ENCODE data around the gene KRTAP12-4. TPM values are rescaled to one million over a fixed set of nuclear protein-coding genes. Genes with fewer than 3 reads are reported as not detected.

KRTAP12-4 gene
- total and polyA plus RNA-seq, 2 donors from 2014 or later = not detected

DNA sequence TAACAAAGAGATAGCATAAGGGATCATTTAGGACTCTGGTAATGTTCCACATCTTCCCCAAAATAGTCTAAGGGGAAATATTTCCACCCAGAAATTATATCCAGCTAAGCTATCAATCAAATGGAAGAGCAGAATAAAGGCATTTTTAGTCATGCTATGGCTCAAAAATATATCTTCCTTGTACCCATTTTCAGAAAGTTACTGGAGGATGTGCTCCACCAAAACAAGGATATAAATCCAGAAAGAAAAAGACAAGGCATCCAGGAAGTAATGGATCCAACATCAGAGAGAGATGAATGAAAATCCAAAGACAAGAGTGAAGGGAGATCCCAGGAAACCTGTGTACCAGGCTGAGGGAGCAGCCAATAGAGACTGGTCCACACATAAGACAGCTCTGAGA, 45.3 kb downstream of the KRTAP12-4 start:
- no peak overlapping the region for H3K9ac ChIP-seq (ENCODE audit: low read length in 3 of 3)
- no peak overlapping the region for H3K4me3 ChIP-seq (ENCODE audit: low read length in 3 of 3)
- FAIRE-seq = no peak
- TF ChIP-seq CTCF (IDR thresholded peaks at IDR 0.05; ENCODE audit: borderline replicate concordance, extremely low read depth, insufficient read depth) = no peak
- no peak overlapping the region for H3K27ac ChIP-seq (ENCODE audit: low read depth in 2 of 2, low read length in 2 of 2)
- H3K9me3 ChIP-seq (ENCODE audit: control insufficient read depth in 2 of 3, insufficient read depth in 1 of 3, low read length in 3 of 3) = peaks cover 0 to 5% (median 0%) of the 10 kb centered on the region in 3 donors
- H3K36me3 ChIP-seq (ENCODE audit: control insufficient read depth in 2 of 3, insufficient read depth in 3 of 3, low read length in 3 of 3) = no peaks in the 10 kb centered on the region
- H3K4me1 ChIP-seq (ENCODE audit: control insufficient read depth in 2 of 3, insufficient read depth in 2 of 3, low read depth in 1 of 3, low read length in 3 of 3) = no peaks in the 10 kb centered on the region
- intact Hi-C loops (cut with DNase I) = no loop called here
- H3K27me3 ChIP-seq (ENCODE audit: control insufficient read depth, insufficient read depth, low read length) = no peaks in the 10 kb centered on the region
- DNase-seq = no peak

DNA sequence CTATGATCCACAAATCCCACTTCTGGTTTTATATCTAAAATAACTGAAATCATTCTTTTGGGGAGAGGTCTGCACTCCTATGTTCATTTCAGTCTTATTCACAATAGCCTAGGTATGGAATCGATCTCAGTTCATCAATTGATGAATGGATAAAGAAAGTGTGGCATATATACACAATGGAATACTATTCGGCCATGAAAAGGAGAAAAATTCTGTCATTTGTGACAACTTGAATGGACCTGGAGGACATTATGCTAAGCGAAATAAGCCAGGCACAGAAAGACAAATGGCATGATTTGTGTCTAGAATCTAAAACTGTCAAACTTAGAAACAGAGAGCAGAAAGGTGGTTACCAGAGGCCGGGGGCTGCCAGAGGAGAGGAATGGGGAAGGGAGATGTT, 48.0 kb downstream of the KRTAP12-4 start:
- H3K27me3 ChIP-seq (ENCODE audit: control insufficient read depth, insufficient read depth, low read length) = no peaks in the 10 kb centered on the region
- intact Hi-C loops (cut with DNase I) = no loop called here
- H3K4me3 ChIP-seq (ENCODE audit: low read length in 3 of 3) = no peak overlapping the region
- no peaks in the 10 kb centered on the region for H3K36me3 ChIP-seq (ENCODE audit: control insufficient read depth in 2 of 3, insufficient read depth in 3 of 3, low read length in 3 of 3)
- H3K27ac ChIP-seq (ENCODE audit: low read depth in 2 of 2, low read length in 2 of 2) = no peak overlapping the region
- FAIRE-seq = no peak
- no peak overlapping the region for H3K9ac ChIP-seq (ENCODE audit: low read length in 3 of 3)
- DNase-seq = no peak
- no peak for TF ChIP-seq CTCF (IDR thresholded peaks at IDR 0.05; ENCODE audit: borderline replicate concordance, extremely low read depth, insufficient read depth)
- peaks cover 0 to 3% (median 0%) of the 10 kb centered on the region in 3 donors for H3K9me3 ChIP-seq (ENCODE audit: control insufficient read depth in 2 of 3, insufficient read depth in 1 of 3, low read length in 3 of 3)
- H3K4me1 ChIP-seq (ENCODE audit: control insufficient read depth in 2 of 3, insufficient read depth in 2 of 3, low read depth in 1 of 3, low read length in 3 of 3) = no peaks in the 10 kb centered on the region

Other genes with a start within 250 kb of the KRTAP12-4 start
- 1.4 TPM for gene LRRC3, start 199.1 kb downstream of the KRTAP12-4 start, total RNA-seq
- gene LRRC3, start 199.1 kb downstream of the KRTAP12-4 start, polyA plus RNA-seq (ENCODE audit: insufficient read depth, low read depth, low replicate concordance) = 0.60 TPM
- gene KRTAP10-1, start 114.5 kb downstream of the KRTAP12-4 start, total RNA-seq = not detected
- not detected for gene KRTAP10-1, start 114.5 kb downstream of the KRTAP12-4 start, polyA plus RNA-seq (ENCODE audit: insufficient read depth, low read depth, low replicate concordance)
- gene KRTAP10-2, start 103.2 kb downstream of the KRTAP12-4 start, total RNA-seq = not detected
- gene KRTAP10-2, start 103.2 kb downstream of the KRTAP12-4 start, polyA plus RNA-seq (ENCODE audit: insufficient read depth, low read depth, low replicate concordance) = not detected
- not detected for gene KRTAP10-3, start 95.9 kb downstream of the KRTAP12-4 start, total RNA-seq
- not detected for gene KRTAP10-3, start 95.9 kb downstream of the KRTAP12-4 start, polyA plus RNA-seq (ENCODE audit: insufficient read depth, low read depth, low replicate concordance)
- gene KRTAP10-4, start 80.9 kb downstream of the KRTAP12-4 start, total RNA-seq = not detected
- gene KRTAP10-4, start 80.9 kb downstream of the KRTAP12-4 start, polyA plus RNA-seq (ENCODE audit: insufficient read depth, low read depth, low replicate concordance) = not detected
- gene KRTAP10-5, start 74.1 kb downstream of the KRTAP12-4 start, total RNA-seq = not detected
- gene KRTAP10-5, start 74.1 kb downstream of the KRTAP12-4 start, polyA plus RNA-seq (ENCODE audit: insufficient read depth, low read depth, low replicate concordance) = not detected
- not detected for gene KRTAP10-6, start 62.2 kb downstream of the KRTAP12-4 start, total RNA-seq
- gene KRTAP10-6, start 62.2 kb downstream of the KRTAP12-4 start, polyA plus RNA-seq (ENCODE audit: insufficient read depth, low read depth, low replicate concordance) = not detected
- gene KRTAP10-7, start 54.1 kb downstream of the KRTAP12-4 start, total RNA-seq = not detected
- gene KRTAP10-7, start 54.1 kb downstream of the KRTAP12-4 start, polyA plus RNA-seq (ENCODE audit: insufficient read depth, low read depth, low replicate concordance) = not detected
- gene KRTAP10-8, start 42.6 kb downstream of the KRTAP12-4 start, total RNA-seq = not detected
- not detected for gene KRTAP10-8, start 42.6 kb downstream of the KRTAP12-4 start, polyA plus RNA-seq (ENCODE audit: insufficient read depth, low read depth, low replicate concordance)
- gene KRTAP10-9, start 27.6 kb downstream of the KRTAP12-4 start, total RNA-seq = not detected
- gene KRTAP10-9, start 27.6 kb downstream of the KRTAP12-4 start, polyA plus RNA-seq (ENCODE audit: insufficient read depth, low read depth, low replicate concordance) = not detected
- not detected for gene KRTAP10-10, start 17.3 kb downstream of the KRTAP12-4 start, total RNA-seq
- not detected for gene KRTAP10-10, start 17.3 kb downstream of the KRTAP12-4 start, polyA plus RNA-seq (ENCODE audit: insufficient read depth, low read depth, low replicate concordance)
- not detected for gene KRTAP10-11, start 8.2 kb downstream of the KRTAP12-4 start, total RNA-seq
- not detected for gene KRTAP10-11, start 8.2 kb downstream of the KRTAP12-4 start, polyA plus RNA-seq (ENCODE audit: insufficient read depth, low read depth, low replicate concordance)
- gene KRTAP12-3, start 3.3 kb upstream of the KRTAP12-4 start, total RNA-seq = not detected
- gene KRTAP12-3, start 3.3 kb upstream of the KRTAP12-4 start, polyA plus RNA-seq (ENCODE audit: insufficient read depth, low read depth, low replicate concordance) = not detected
- not detected for gene KRTAP12-2, start 12.3 kb upstream of the KRTAP12-4 start, total RNA-seq
- gene KRTAP12-2, start 12.3 kb upstream of the KRTAP12-4 start, polyA plus RNA-seq (ENCODE audit: insufficient read depth, low read depth, low replicate concordance) = not detected
- gene KRTAP12-1, start 27.5 kb upstream of the KRTAP12-4 start, total RNA-seq = not detected
- gene KRTAP12-1, start 27.5 kb upstream of the KRTAP12-4 start, polyA plus RNA-seq (ENCODE audit: insufficient read depth, low read depth, low replicate concordance) = not detected
- not detected for gene KRTAP10-12, start 42.5 kb upstream of the KRTAP12-4 start, total RNA-seq
- not detected for gene KRTAP10-12, start 42.5 kb upstream of the KRTAP12-4 start, polyA plus RNA-seq (ENCODE audit: insufficient read depth, low read depth, low replicate concordance)
- 0.22 TPM for gene TSPEAR, start 56.9 kb upstream of the KRTAP12-4 start, total RNA-seq
- gene TSPEAR, start 56.9 kb upstream of the KRTAP12-4 start, polyA plus RNA-seq (ENCODE audit: insufficient read depth, low read depth, low replicate concordance) = 0.09 TPM
- 86.0 TPM for gene UBE2G2, start 147.2 kb upstream of the KRTAP12-4 start, total RNA-seq
- gene UBE2G2, start 147.2 kb upstream of the KRTAP12-4 start, polyA plus RNA-seq (ENCODE audit: insufficient read depth, low read depth, low replicate concordance) = 39.4 TPM
- gene SUMO3, start 163.4 kb upstream of the KRTAP12-4 start, total RNA-seq = 88.6 TPM
- gene SUMO3, start 163.4 kb upstream of the KRTAP12-4 start, polyA plus RNA-seq (ENCODE audit: insufficient read depth, low read depth, low replicate concordance) = 89.9 TPM
- gene PTTG1IP, start 219.0 kb upstream of the KRTAP12-4 start, total RNA-seq = 378 TPM
- 187 TPM for gene PTTG1IP, start 219.0 kb upstream of the KRTAP12-4 start, polyA plus RNA-seq (ENCODE audit: insufficient read depth, low read depth, low replicate concordance)

Data from kidney (tissue), 14 donors.